ENCODE measurements around the gene KCTD5. TPM values are rescaled to one million over a fixed set of nuclear protein-coding genes. Genes with fewer than 3 reads are reported as not detected.
"Not testable (repeated sequence)": the region's sequence is repeated elsewhere in the genome, so short reads cannot be mapped to it uniquely, and the experiment has no call there.

The KCTD5 gene
- 10 to 100 TPM; 29.8 to 32.6 TPM for total RNA-seq
- polyA plus RNA-seq (2013, experiment 1 of 2): 26.2 TPM
- 27.1 TPM for polyA plus RNA-seq (2013, experiment 2 of 2)
- long read RNA-seq, experiment 1, transcript KCTD5-201 (6 exons, 2,482 nt): major isoform, 16 of 29 reads
- long read RNA-seq, experiment 1, partial matches to known transcripts: 12 of 29 reads
- long read RNA-seq, experiment 1, other reads (novel, unspliced or antisense): 1 of 29 reads
- long read RNA-seq, experiment 2, transcript KCTD5-201 (6 exons, 2,482 nt): major isoform, 119 of 128 reads
- long read RNA-seq, experiment 2, partial matches to known transcripts: 6 of 128 reads
- long read RNA-seq, experiment 2, other reads (novel, unspliced or antisense): 1 of 128 reads
- long read RNA-seq, experiment 3, transcript KCTD5-201 (6 exons, 2,482 nt): major isoform, 72 of 77 reads
- long read RNA-seq, experiment 3, partial matches to known transcripts: 1 of 77 reads
- long read RNA-seq, experiment 3, other reads (novel, unspliced or antisense): 2 of 77 reads
- long read RNA-seq, experiment 4, partial matches to known transcripts: 3 of 4 reads
- long read RNA-seq, experiment 4, other reads (novel, unspliced or antisense): 0 of 4 reads

GRCh38 chr16:2682209-2683021 is at the start of gene KCTD5:
KCTD5 (plus strand) TSS chr16:2682523; CDS start chr16:2682549, 26 bp downstream.
- no peak for TF ChIP-seq CTCF (conservative IDR thresholded peaks at IDR 0.05)

GRCh38 chr16:2639071-2639721 is 43.1 kb upstream of the KCTD5 start:
- not testable (repeated sequence) for H3K4me3 ChIP-seq (ENCODE audit: low read length); DNase-seq; H3K4me1 ChIP-seq (ENCODE audit: control insufficient read depth, insufficient read depth, low read length); H3K4me1 Mint-ChIP-seq; H3K27ac Mint-ChIP-seq; H3K4me3 Mint-ChIP-seq; H3K36me3 ChIP-seq (ENCODE audit: control insufficient read depth, insufficient read depth, low read length); H3K27me3 ChIP-seq (ENCODE audit: control insufficient read depth, insufficient read depth, low read length, poor library complexity, severe bottlenecking); H3K9ac ChIP-seq (ENCODE audit: extremely low read depth, low read length, poor library complexity, severe bottlenecking); H3K9me3 Mint-ChIP-seq; H3K27ac ChIP-seq (ENCODE audit: low read depth, low read length); H3K36me3 Mint-ChIP-seq (ENCODE audit: low read depth); H3K9me3 ChIP-seq (ENCODE audit: control insufficient read depth, low read length); H3K27me3 Mint-ChIP-seq (ENCODE audit: insufficient read depth)
- peak; percentile 53 for TF ChIP-seq CTCF (conservative IDR thresholded peaks at IDR 0.05)
- WGBS, 2 experiments (ENCODE audit: insufficient coverage in 1 of 2, insufficient read length in 1 of 2): no CpG with 5 or more reads among the region's 12 CpGs

More at GRCh38 chr16:2682209-2683021, at the start of gene KCTD5:
- Mint-ChIP-seq H3K36me3 (ENCODE audit: low read depth) (peaks cover 6% of the 10 kb centered on the region), H3K4me3 (peak within 1 kb of the TSS; percentile 83), H3K9me3 (peaks cover 3% of the 10 kb centered on the region), H3K27me3 (ENCODE audit: insufficient read depth) (no peaks in the 10 kb centered on the region), H3K27ac (peak within 1 kb of the TSS; percentile 95), H3K4me1 (peaks cover 9% of the 10 kb centered on the region)
- DNase-seq: peak; percentile 98
- Histone ChIP-seq H3K36me3 (ENCODE audit: control insufficient read depth, insufficient read depth, low read length) (no peaks in the 10 kb centered on the region), H3K9ac (ENCODE audit: extremely low read depth, low read length, poor library complexity, severe bottlenecking) (peak within 1 kb of the TSS; percentile 87), H3K27me3 (ENCODE audit: control insufficient read depth, insufficient read depth, low read length, poor library complexity, severe bottlenecking) (no peaks in the 10 kb centered on the region), H3K4me3 (ENCODE audit: low read length) (peak within 1 kb of the TSS; percentile 97), H3K9me3 (ENCODE audit: control insufficient read depth, low read length) (no peaks in the 10 kb centered on the region), H3K27ac (ENCODE audit: low read depth, low read length) (peak within 1 kb of the TSS; percentile 24), H3K4me1 (ENCODE audit: control insufficient read depth, insufficient read depth, low read length) (no peaks in the 10 kb centered on the region)
- 0 to 1% methylated on average over 19 to 73 of the region's 73 CpGs for WGBS, 2 experiments (ENCODE audit: insufficient coverage in 1 of 2, insufficient read length in 1 of 2)

- H3K4me1 ChIP-seq (ENCODE audit: control insufficient read depth, insufficient read depth, low read length); H3K4me1 Mint-ChIP-seq; H3K36me3 ChIP-seq (ENCODE audit: control insufficient read depth, insufficient read depth, low read length); H3K4me3 ChIP-seq (ENCODE audit: low read length); H3K9me3 Mint-ChIP-seq; DNase-seq; H3K9me3 ChIP-seq (ENCODE audit: control insufficient read depth, low read length); H3K4me3 Mint-ChIP-seq; H3K27me3 Mint-ChIP-seq (ENCODE audit: insufficient read depth); H3K27me3 ChIP-seq (ENCODE audit: control insufficient read depth, insufficient read depth, low read length, poor library complexity, severe bottlenecking); H3K36me3 Mint-ChIP-seq (ENCODE audit: low read depth); H3K27ac ChIP-seq (ENCODE audit: low read depth, low read length); H3K9ac ChIP-seq (ENCODE audit: extremely low read depth, low read length, poor library complexity, severe bottlenecking); H3K27ac Mint-ChIP-seq: not testable (repeated sequence)
- 100% methylated on average over 4 of the region's 9 CpGs; no CpG with 5 or more reads in 1 of the 2 experiments for WGBS, 2 experiments (ENCODE audit: insufficient coverage in 1 of 2, insufficient read length in 1 of 2)
These were observed 42.6 kb upstream of the KCTD5 start for GRCh38 chr16:2639722-2640072.

GRCh38 chr16:2642561-2642960 is 39.8 kb upstream of the KCTD5 start:
- H3K4me3 ChIP-seq (ENCODE audit: low read length); H3K4me1 Mint-ChIP-seq; H3K27ac ChIP-seq (ENCODE audit: low read depth, low read length); H3K27me3 ChIP-seq (ENCODE audit: control insufficient read depth, insufficient read depth, low read length, poor library complexity, severe bottlenecking); H3K36me3 ChIP-seq (ENCODE audit: control insufficient read depth, insufficient read depth, low read length); H3K27me3 Mint-ChIP-seq (ENCODE audit: insufficient read depth); DNase-seq; H3K9me3 ChIP-seq (ENCODE audit: control insufficient read depth, low read length); H3K4me3 Mint-ChIP-seq; H3K9me3 Mint-ChIP-seq; H3K27ac Mint-ChIP-seq; H3K36me3 Mint-ChIP-seq (ENCODE audit: low read depth); H3K9ac ChIP-seq (ENCODE audit: extremely low read depth, low read length, poor library complexity, severe bottlenecking); H3K4me1 ChIP-seq (ENCODE audit: control insufficient read depth, insufficient read depth, low read length): not testable (repeated sequence)
- WGBS, 2 experiments (ENCODE audit: insufficient coverage in 1 of 2, insufficient read length in 1 of 2): no CpG with 5 or more reads among the region's 17 CpGs

- not testable (repeated sequence) for H3K27me3 Mint-ChIP-seq (ENCODE audit: insufficient read depth); H3K9me3 Mint-ChIP-seq; H3K27ac Mint-ChIP-seq; H3K4me3 ChIP-seq (ENCODE audit: low read length); H3K9me3 ChIP-seq (ENCODE audit: control insufficient read depth, low read length); H3K36me3 ChIP-seq (ENCODE audit: control insufficient read depth, insufficient read depth, low read length); H3K4me1 ChIP-seq (ENCODE audit: control insufficient read depth, insufficient read depth, low read length); H3K27me3 ChIP-seq (ENCODE audit: control insufficient read depth, insufficient read depth, low read length, poor library complexity, severe bottlenecking); H3K36me3 Mint-ChIP-seq (ENCODE audit: low read depth); DNase-seq; H3K9ac ChIP-seq (ENCODE audit: extremely low read depth, low read length, poor library complexity, severe bottlenecking); H3K4me3 Mint-ChIP-seq; H3K4me1 Mint-ChIP-seq; H3K27ac ChIP-seq (ENCODE audit: low read depth, low read length)
- no CpG with 5 or more reads among the region's 12 CpGs for WGBS, 2 experiments (ENCODE audit: insufficient coverage in 1 of 2, insufficient read length in 1 of 2)
These were observed 37.4 kb upstream of the KCTD5 start for GRCh38 chr16:2644754-2645453.
